H9 (cell line): ENCODE measurements around the gene MB. TPM values are rescaled to one million over a fixed set of nuclear protein-coding genes. Genes with fewer than 3 reads are reported as not detected.

Experiments used
- DNase-seq: peaks from one replicate; pipeline ENCODE4 v3.0.0-alpha.2; 2017
- H2AFZ ChIP-seq: one replicate; pipeline ENCODE4 v1.6.1; 2013; ENCODE audit warnings: mild to moderate bottlenecking, low read length, control low read depth, moderate library complexity
- H2AK5ac ChIP-seq: 2 replicates; pipeline ENCODE4 v1.6.1; 2013; ENCODE audit warnings: low read length, control low read depth, mixed read lengths; ENCODE audit not compliant: insufficient read length
- H2BK120ac ChIP-seq: one replicate; pipeline ENCODE4 v1.6.1; 2013; ENCODE audit warnings: low read depth, mild to moderate bottlenecking, low read length, control low read depth, inconsistent platforms; ENCODE audit not compliant: poor library complexity, severe bottlenecking
- H2BK12ac ChIP-seq: 2 replicates; pipeline ENCODE4 v1.6.1; 2013; ENCODE audit warnings: low read length, control low read depth, mixed read lengths, low read depth; ENCODE audit not compliant: insufficient read length
- H2BK15ac ChIP-seq: 2 replicates; pipeline ENCODE4 v1.6.1; 2013; ENCODE audit warnings: low read depth, low read length, control low read depth
- H2BK20ac ChIP-seq: one replicate; pipeline ENCODE4 v1.6.1; 2013; ENCODE audit warnings: low read depth, mild to moderate bottlenecking, low read length, control low read depth, inconsistent platforms; ENCODE audit not compliant: poor library complexity, severe bottlenecking
- H2BK5ac ChIP-seq: 2 replicates; pipeline ENCODE4 v1.6.1; 2013; ENCODE audit warnings: low read length, control low read depth, mixed read lengths; ENCODE audit not compliant: insufficient read length
- H3K14ac ChIP-seq: 2 replicates; pipeline ENCODE4 v1.6.1; 2013; ENCODE audit warnings: low read length, control low read depth; ENCODE audit not compliant: insufficient read depth
- H3K18ac ChIP-seq: 2 replicates; pipeline ENCODE4 v1.6.1; 2013; ENCODE audit warnings: low read depth, mild to moderate bottlenecking, mixed read lengths, low read length, control low read depth; ENCODE audit not compliant: insufficient read length
- H3K23ac ChIP-seq: 2 replicates; pipeline ENCODE4 v1.6.1; 2013; ENCODE audit warnings: low read length, control low read depth, mixed read lengths, low read depth; ENCODE audit not compliant: insufficient read length
- H3K23me2 ChIP-seq: 2 replicates; pipeline ENCODE4 v1.6.1; 2013; ENCODE audit warnings: low read depth, mild to moderate bottlenecking, mixed read lengths, low read length, control low read depth; ENCODE audit not compliant: insufficient read length, poor library complexity, severe bottlenecking
- H3K27ac ChIP-seq: 2 replicates; pipeline ENCODE4 v1.5.1; 2013; ENCODE audit warnings: low read length, control low read depth, mixed read lengths, low read depth; ENCODE audit not compliant: insufficient read length
- H3K27me3 ChIP-seq: 2 replicates; pipeline ENCODE4 v1.6.1; 2013; ENCODE audit warnings: low read length, control low read depth, inconsistent platforms; ENCODE audit not compliant: insufficient read depth
- H3K4ac ChIP-seq: 2 replicates; pipeline ENCODE4 v1.6.1; 2013; ENCODE audit warnings: low read depth, mild to moderate bottlenecking, control low read depth, inconsistent platforms, low read length, moderate library complexity
- H3K4me1 ChIP-seq: 2 replicates; pipeline ENCODE4 v1.6.1; 2013; ENCODE audit warnings: low read length, control low read depth, inconsistent platforms; ENCODE audit not compliant: insufficient read depth
- H3K4me2 ChIP-seq: 2 replicates; pipeline ENCODE4 v1.6.1; 2013; ENCODE audit warnings: low read length, control low read depth, mixed read lengths; ENCODE audit not compliant: insufficient read length, insufficient read depth
- H3K56ac ChIP-seq: 2 replicates; pipeline ENCODE4 v1.6.1; 2013; ENCODE audit warnings: low read depth, mild to moderate bottlenecking, mixed read lengths, low read length, control low read depth; ENCODE audit not compliant: insufficient read length
- H3K79me1 ChIP-seq: 2 replicates; pipeline ENCODE4 v1.6.1; 2013; ENCODE audit warnings: low read depth, mild to moderate bottlenecking, moderate library complexity, low read length, control low read depth, inconsistent platforms; ENCODE audit not compliant: insufficient read depth, poor library complexity, severe bottlenecking
- H3K79me2 ChIP-seq: 2 replicates; pipeline ENCODE4 v1.6.1; 2013; ENCODE audit warnings: low read length, control low read depth, inconsistent platforms; ENCODE audit not compliant: insufficient read depth
- H3K9ac ChIP-seq: 2 replicates; pipeline ENCODE4 v1.6.1; 2013; ENCODE audit warnings: low read length, control low read depth, mixed read lengths; ENCODE audit not compliant: insufficient read length; ENCODE audit errors: extremely low read depth
- H3K9me3 ChIP-seq: one replicate; pipeline ENCODE4 v1.6.1; 2013; ENCODE audit warnings: low read depth, low read length, inconsistent platforms; ENCODE audit not compliant: control insufficient read depth
- H3T11ph ChIP-seq: one replicate; pipeline ENCODE4 v1.6.1; 2013; ENCODE audit warnings: mild to moderate bottlenecking, low read length, control low read depth, inconsistent platforms
- H4K20me1 ChIP-seq: one replicate; pipeline ENCODE4 v1.6.1; 2013; ENCODE audit not compliant: control insufficient read depth, insufficient read length, insufficient read depth
- H4K5ac ChIP-seq: 2 replicates; pipeline ENCODE4 v1.6.1; 2013; ENCODE audit warnings: low read depth, mild to moderate bottlenecking, mixed read lengths, low read length, control low read depth; ENCODE audit not compliant: insufficient read length
- H4K8ac ChIP-seq: replicated peaks from 2 replicates; pipeline ENCODE4 v1.6.1; 2013; ENCODE audit warnings: low read length, control low read depth, mixed read lengths, low read depth; ENCODE audit not compliant: insufficient read length
- H4K91ac ChIP-seq: 2 replicates; pipeline ENCODE4 v1.6.1; 2013; ENCODE audit warnings: low read depth, mild to moderate bottlenecking, moderate library complexity, mixed read lengths, low read length, control low read depth; ENCODE audit not compliant: insufficient read length
- H3K27ac Mint-ChIP-seq, 3 experiments: 2 replicates in 2 of 3; 3 replicates in 1 of 3; pipeline ENCODE4 v1.8.0; 2020 to 2021; ENCODE audit warnings: mixed read lengths in 3 of 3, mild to moderate bottlenecking in 1 of 3, moderate library complexity in 1 of 3
- H3K27me3 Mint-ChIP-seq: 2 replicates; pipeline ENCODE4 v1.8.0; 2021; ENCODE audit warnings: low read depth, mild to moderate bottlenecking, moderate library complexity, mixed read lengths
- H3K36me3 Mint-ChIP-seq, 3 experiments: 2 replicates in 2 of 3; 3 replicates in 1 of 3; pipeline ENCODE4 v1.8.0; 2020 to 2021; ENCODE audit warnings: low read depth in 3 of 3, mixed read lengths in 3 of 3; ENCODE audit not compliant: insufficient read depth in 1 of 3
- H3K4me1 Mint-ChIP-seq, 2 experiments: 2 replicates each; pipeline ENCODE4 v1.8.0; 2020; ENCODE audit warnings: mixed read lengths in 2 of 2
- H3K4me3 Mint-ChIP-seq, 2 experiments: 2 replicates in 1 of 2; 3 replicates in 1 of 2; pipeline ENCODE4 v1.8.0; 2020 to 2021; ENCODE audit warnings: mild to moderate bottlenecking in 2 of 2, mixed read lengths in 2 of 2, moderate library complexity in 1 of 2
- H3K9me3 Mint-ChIP-seq, 2 experiments: 2 replicates in 1 of 2; 3 replicates in 1 of 2; pipeline ENCODE4 v1.8.0; 2020; ENCODE audit warnings: mild to moderate bottlenecking in 2 of 2, mixed read lengths in 2 of 2, moderate library complexity in 1 of 2
- CTCF ChIP-seq: fragments of 200-600 bp; sonication (generic); conservative IDR thresholded peaks from 3 replicates; pipeline ENCODE4 v1.8.0; 2021; ENCODE audit warnings: antibody characterized with exemption, mild to moderate bottlenecking
- WGBS: extraction: QIAGEN DNeasy Blood & Tissue Kit; methylation state at CpG from one replicate; pipeline ENCODE4 v1.1.7; 2013; ENCODE audit warnings: missing lambda C conversion rate, low lambda C conversion rate, mixed read lengths; ENCODE audit not compliant: insufficient read length; ENCODE audit errors: extremely low coverage; 5-methylcytosine and 5-hydroxymethylcytosine counted together
- total RNA-seq: library from RNA; stranded (reverse); gene quantifications from 2 replicates; pipeline ENCODE4 v1.2.1, GENCODE V29; 2021

The MB gene
- total RNA-seq, 1 experiment from 2014 or later, result 0.55 TPM

DNA sequence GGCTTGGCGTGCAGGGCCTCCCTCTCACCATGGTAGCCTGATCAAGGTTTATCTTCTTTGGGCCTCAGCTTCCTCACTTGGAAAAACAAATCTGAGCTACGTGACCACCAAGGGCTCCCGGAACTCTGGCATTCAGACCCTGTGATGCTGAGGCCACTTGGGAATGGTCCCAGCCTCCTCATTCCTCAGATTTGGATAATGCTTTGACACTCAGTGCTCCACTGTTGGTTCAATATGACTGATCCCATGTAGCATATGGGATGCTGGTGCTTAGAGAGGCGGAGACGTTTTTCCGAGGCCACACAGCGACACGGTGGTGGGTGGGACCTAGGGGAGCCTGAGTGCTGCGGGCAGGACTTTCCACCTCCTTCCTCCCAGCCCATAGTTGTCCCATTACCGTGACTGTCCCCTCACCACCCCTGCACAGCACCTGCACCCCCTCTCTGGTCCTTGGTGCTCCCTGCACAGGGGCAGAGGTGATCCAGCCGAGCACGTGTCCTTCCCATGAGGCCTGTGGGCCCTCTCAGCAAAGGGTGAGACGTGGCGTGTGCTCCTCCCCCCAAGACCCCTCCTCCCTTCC, 23.1 kb downstream of the MB start:
- no peak overlapping the region for H3K27ac ChIP-seq

More for the DNA sequence above, 23.1 kb downstream of the MB start:
- Histone ChIP-seq H3K27me3 (no peaks in the 10 kb centered on the region), H3K4ac (no peak overlapping the region), H3K23me2 (no peaks in the 10 kb centered on the region), H4K5ac (no peak overlapping the region), H3K4me1 (no peaks in the 10 kb centered on the region), H3K9ac (no peak overlapping the region), H2BK12ac (no peak overlapping the region), H3K14ac (no peak overlapping the region), H2AK5ac (no peak overlapping the region), H3K23ac (no peak overlapping the region), H2BK20ac (no peak overlapping the region), H3T11ph (no peak overlapping the region), H4K91ac (no peak overlapping the region), H3K79me1 (no peaks in the 10 kb centered on the region), H2AFZ (no peak overlapping the region), H3K9me3 (no peaks in the 10 kb centered on the region), H2BK15ac (no peak overlapping the region), H3K18ac (no peak overlapping the region), H2BK5ac (no peak overlapping the region), H3K4me2 (no peak overlapping the region), H4K20me1 (no peaks in the 10 kb centered on the region), H2BK120ac (no peak overlapping the region), H3K56ac (no peak overlapping the region), H4K8ac (no peak overlapping the region), H3K79me2 (no peaks in the 10 kb centered on the region)
- no peaks in the 10 kb centered on the region for H3K9me3 Mint-ChIP-seq
- TF ChIP-seq CTCF, result no peak
- no peak for DNase-seq
- H3K36me3 Mint-ChIP-seq, result no peaks in the 10 kb centered on the region
- H3K4me1 Mint-ChIP-seq, result peaks cover 0 to 29% of the 10 kb centered on the region in 2 experiments
- H3K4me3 Mint-ChIP-seq, result no peak overlapping the region; a peak in 1 of 5 replicates
- peaks cover 3% of the 10 kb centered on the region for H3K27me3 Mint-ChIP-seq
- H3K27ac Mint-ChIP-seq, result no peak overlapping the region
- WGBS, result no CpG with 5 or more reads among the region's 14 CpGs
